SU-DHL-6 (cell line): ENCODE measurements around the gene SLCO4A1.
"Not testable (repeated sequence)": the region's sequence is repeated elsewhere in the genome, so short reads cannot be mapped to it uniquely, and the experiment has no call there.

Experiments used
- H2AFZ ChIP-seq: fragments of 200-600 bp; sonication (generic); 2 replicates; pipeline ENCODE4 v1.6.1; 2014; ENCODE audit warnings: low read depth, mild to moderate bottlenecking, moderate library complexity, mixed read lengths, antibody characterized with exemption, low read length; ENCODE audit not compliant: severe bottlenecking
- H3F3A ChIP-seq: fragments of 200-600 bp; shearing (Covaris generic); 2 replicates; pipeline ENCODE4 v1.6.0; 2016; ENCODE audit warnings: antibody characterized with exemption, mild to moderate bottlenecking; ENCODE audit not compliant: insufficient read depth
- H3K27ac ChIP-seq: fragments of 200-600 bp; sonication (generic); 2 replicates; pipeline ENCODE4 v1.5.1; 2016; ENCODE audit warnings: low read depth, mild to moderate bottlenecking, low read length, moderate library complexity, mixed read lengths
- H3K27me3 ChIP-seq: fragments of 200-600 bp; sonication (generic), shearing (Covaris generic); 2 replicates; pipeline ENCODE4 v1.6.0; 2014; ENCODE audit warnings: mild to moderate bottlenecking, low read length
- H3K36me3 ChIP-seq: fragments of 200-600 bp; sonication (generic); 2 replicates; pipeline ENCODE4 v1.6.1; 2014; ENCODE audit warnings: mild to moderate bottlenecking, low read length, mixed read lengths
- H3K4me2 ChIP-seq: fragments of 300-600, 200-600 bp; shearing (Covaris generic), sonication (generic); 2 replicates; pipeline ENCODE4 v1.6.0; 2014; ENCODE audit warnings: low read length, low read depth, mild to moderate bottlenecking; ENCODE audit not compliant: poor library complexity, severe bottlenecking
- H3K4me3 ChIP-seq: fragments of 200-600 bp; sonication (generic); 2 replicates; pipeline ENCODE4 v1.5.1; 2014; ENCODE audit warnings: antibody characterized with exemption, low read length, mild to moderate bottlenecking, mixed read lengths; ENCODE audit not compliant: insufficient read depth, poor library complexity, severe bottlenecking
- H3K79me2 ChIP-seq: fragments of 200-600 bp; sonication (generic); 2 replicates; pipeline ENCODE4 v1.6.1; 2014; ENCODE audit warnings: mild to moderate bottlenecking, low read length, moderate library complexity; ENCODE audit not compliant: insufficient read depth
- H3K9ac ChIP-seq: fragments of 200-600 bp; sonication (generic); 2 replicates; pipeline ENCODE4 v1.7.0; 2014; ENCODE audit warnings: mild to moderate bottlenecking, low read length
- H3K9me2 ChIP-seq: fragments of 200-600 bp; sonication (generic); replicated peaks from 2 replicates; pipeline ENCODE4 v1.6.1; 2014; ENCODE audit warnings: low read length; ENCODE audit not compliant: insufficient read depth
- H3K9me3 ChIP-seq: fragments of 200-600 bp; sonication (generic); 2 replicates; pipeline ENCODE4 v1.6.1; 2014; ENCODE audit warnings: low read length, mixed read lengths; ENCODE audit not compliant: insufficient read depth
- H4K20me1 ChIP-seq: fragments of 200-600 bp; sonication (generic); 2 replicates; pipeline ENCODE4 v1.6.1; 2014; ENCODE audit warnings: low read depth, mild to moderate bottlenecking, antibody characterized with exemption, low read length, moderate library complexity, mixed read lengths
- EZH2phosphoT487 ChIP-seq: fragments of 200-600 bp; sonication (generic), shearing (Covaris generic); conservative IDR thresholded peaks from 2 replicates; pipeline ENCODE4 v1.6.1; 2018; ENCODE audit warnings: mild to moderate bottlenecking, antibody characterized with exemption, low read length, moderate library complexity, mixed read lengths
- TF ChIP-seq, protein P1 (sequence below): fragments of 200-600 bp; sonication (generic); IDR thresholded peaks from one replicate; pipeline ENCODE4 v1.5.1; 2017; ENCODE audit warnings: antibody characterized with exemption, mild to moderate bottlenecking, low read length, moderate library complexity; ENCODE audit not compliant: insufficient read depth, poor library complexity, severe bottlenecking

SLCO4A1 gene

DNA sequence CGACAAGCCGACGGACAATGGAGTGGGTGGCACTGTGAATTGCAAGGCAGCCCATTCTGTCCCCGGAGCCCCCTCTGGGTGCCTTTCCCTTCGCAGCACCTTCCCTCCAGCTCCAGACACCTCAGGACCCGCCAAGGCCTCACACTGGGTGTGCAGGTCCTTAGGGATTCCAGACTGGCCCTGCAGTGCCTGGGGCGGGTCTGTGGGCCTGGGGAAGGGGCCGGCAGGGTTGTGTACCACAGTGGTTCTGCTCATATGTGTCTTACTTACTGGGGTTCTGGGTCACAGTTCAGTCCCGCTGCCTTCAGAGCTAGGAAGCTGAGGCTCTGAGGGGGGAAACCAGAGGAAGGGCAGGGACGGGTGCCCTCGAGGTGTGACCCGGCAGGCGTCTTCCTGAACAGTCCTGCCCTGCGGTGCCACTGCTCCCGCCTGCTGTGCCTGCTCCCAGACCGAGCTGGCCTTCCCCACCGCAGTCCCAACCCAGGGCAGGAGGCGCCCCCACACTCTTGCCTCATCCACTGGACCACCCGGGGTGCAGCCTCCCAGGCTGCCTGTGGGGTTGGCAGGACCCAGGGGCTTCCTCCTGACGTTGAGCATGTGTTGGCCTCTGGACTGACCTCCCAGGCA lies 16.3 kb upstream of the SLCO4A1 start:
- Histone ChIP-seq H4K20me1 (no peaks in the 10 kb centered on the region), H3K79me2 (no peaks in the 10 kb centered on the region), H2AFZ (no peak overlapping the region), H3K9ac (no peak overlapping the region), H3K36me3 (no peaks in the 10 kb centered on the region), H3K27me3 (no peaks in the 10 kb centered on the region), H3K9me2 (no peaks in the 10 kb centered on the region), H3K9me3 (no peaks in the 10 kb centered on the region), H3F3A (no peaks in the 10 kb centered on the region), H3K27ac (no peak overlapping the region), H3K4me2 (no peak overlapping the region), H3K4me3 (no peak overlapping the region)
- TF ChIP-seq, protein P1, sequence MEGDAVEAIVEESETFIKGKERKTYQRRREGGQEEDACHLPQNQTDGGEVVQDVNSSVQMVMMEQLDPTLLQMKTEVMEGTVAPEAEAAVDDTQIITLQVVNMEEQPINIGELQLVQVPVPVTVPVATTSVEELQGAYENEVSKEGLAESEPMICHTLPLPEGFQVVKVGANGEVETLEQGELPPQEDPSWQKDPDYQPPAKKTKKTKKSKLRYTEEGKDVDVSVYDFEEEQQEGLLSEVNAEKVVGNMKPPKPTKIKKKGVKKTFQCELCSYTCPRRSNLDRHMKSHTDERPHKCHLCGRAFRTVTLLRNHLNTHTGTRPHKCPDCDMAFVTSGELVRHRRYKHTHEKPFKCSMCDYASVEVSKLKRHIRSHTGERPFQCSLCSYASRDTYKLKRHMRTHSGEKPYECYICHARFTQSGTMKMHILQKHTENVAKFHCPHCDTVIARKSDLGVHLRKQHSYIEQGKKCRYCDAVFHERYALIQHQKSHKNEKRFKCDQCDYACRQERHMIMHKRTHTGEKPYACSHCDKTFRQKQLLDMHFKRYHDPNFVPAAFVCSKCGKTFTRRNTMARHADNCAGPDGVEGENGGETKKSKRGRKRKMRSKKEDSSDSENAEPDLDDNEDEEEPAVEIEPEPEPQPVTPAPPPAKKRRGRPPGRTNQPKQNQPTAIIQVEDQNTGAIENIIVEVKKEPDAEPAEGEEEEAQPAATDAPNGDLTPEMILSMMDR = no peak
- TF ChIP-seq EZH2phosphoT487 = no peak

DNA sequence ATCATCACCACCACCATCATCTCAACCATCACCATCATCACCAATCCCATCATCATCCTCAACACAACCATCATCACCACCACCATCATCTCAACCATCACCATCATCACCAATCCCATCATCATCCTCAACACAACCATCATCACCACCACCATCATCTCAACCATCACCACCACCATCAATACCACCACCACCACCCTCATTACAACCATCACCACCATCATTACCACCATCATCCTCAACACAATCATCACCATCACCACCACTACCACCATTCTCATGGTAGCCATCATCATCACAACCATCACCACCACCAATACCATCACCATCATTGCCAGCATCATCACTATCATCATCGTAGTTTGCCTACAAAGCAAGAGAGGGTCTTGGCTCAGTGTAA lies 14.9 kb upstream of the SLCO4A1 start:
- H3K79me2 ChIP-seq, H3K9ac ChIP-seq, H3K9me2 ChIP-seq, H4K20me1 ChIP-seq, H3K4me3 ChIP-seq, H3K9me3 ChIP-seq, H2AFZ ChIP-seq, H3K4me2 ChIP-seq, H3F3A ChIP-seq, H3K27me3 ChIP-seq, H3K27ac ChIP-seq, H3K36me3 ChIP-seq: not testable (repeated sequence)

DNA sequence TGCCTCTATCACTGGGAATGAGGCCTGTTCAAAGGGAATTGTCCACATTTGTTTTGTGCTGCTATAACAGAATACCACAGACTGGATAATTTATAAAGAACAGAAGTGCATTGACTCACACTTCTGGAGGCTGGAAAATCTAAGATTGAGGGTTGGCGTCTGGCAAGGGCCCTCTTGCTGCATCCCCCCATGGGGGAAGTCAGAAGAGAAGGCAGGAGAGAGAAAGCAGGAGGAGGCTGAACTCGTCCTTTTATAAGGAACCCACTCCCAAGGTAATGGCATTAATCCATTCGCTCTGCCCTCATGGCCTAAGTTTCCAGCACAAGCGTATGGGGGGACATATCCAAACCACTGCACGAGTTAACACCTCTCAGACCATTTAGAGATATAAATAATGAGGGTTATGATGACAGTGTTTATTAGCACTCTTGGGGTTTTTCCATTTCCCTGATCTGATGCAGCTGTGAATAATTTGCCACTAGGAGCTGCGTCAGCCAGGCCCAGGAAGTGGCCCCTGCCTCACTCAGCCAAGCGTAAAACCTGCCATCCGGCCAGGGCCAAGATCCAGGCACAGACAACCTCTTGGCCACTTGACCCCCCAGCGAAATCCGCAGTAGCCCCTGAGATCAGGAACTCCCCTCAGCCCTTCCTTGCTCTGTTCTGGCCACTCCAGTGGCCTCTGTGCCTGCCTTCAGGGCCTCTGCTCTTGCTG lies 14.2 kb upstream of the SLCO4A1 start:
- Histone ChIP-seq H3K9ac (no peak overlapping the region), H4K20me1 (no peaks in the 10 kb centered on the region), H3K4me3 (no peak overlapping the region), H3K9me2 (no peaks in the 10 kb centered on the region), H3K27ac (no peak overlapping the region), H2AFZ (no peak overlapping the region), H3K4me2 (no peak overlapping the region), H3F3A (no peaks in the 10 kb centered on the region), H3K9me3 (no peaks in the 10 kb centered on the region), H3K79me2 (no peaks in the 10 kb centered on the region), H3K36me3 (no peaks in the 10 kb centered on the region), H3K27me3 (no peaks in the 10 kb centered on the region)
- no peak for TF ChIP-seq EZH2phosphoT487

DNA sequence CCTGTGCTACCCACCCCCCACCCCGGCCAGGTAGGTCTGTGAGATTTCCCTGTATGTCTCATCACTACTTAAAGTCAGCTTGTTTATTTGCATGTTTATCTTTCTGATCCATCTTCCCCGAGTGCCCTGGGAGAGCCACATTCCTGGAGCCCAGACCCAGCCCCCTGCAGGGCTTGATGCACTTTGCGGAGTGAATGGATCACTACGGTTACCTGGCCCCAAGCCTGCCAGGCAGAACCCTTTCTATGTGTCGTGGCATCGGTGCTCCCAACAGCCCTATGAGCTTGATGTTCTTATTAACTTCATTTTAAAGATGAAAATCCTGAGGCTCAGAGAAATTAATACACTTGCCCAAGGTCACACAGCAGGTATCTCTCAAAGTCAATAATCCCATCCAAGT lies 13.6 kb upstream of the SLCO4A1 start:
- H3K79me2 ChIP-seq = no peaks in the 10 kb centered on the region
- H2AFZ ChIP-seq = no peak overlapping the region
- H3F3A ChIP-seq = no peaks in the 10 kb centered on the region
- no peak overlapping the region for H3K4me2 ChIP-seq
- no peaks in the 10 kb centered on the region for H3K27me3 ChIP-seq
- H3K27ac ChIP-seq = no peak overlapping the region
- no peaks in the 10 kb centered on the region for H3K36me3 ChIP-seq
- TF ChIP-seq, protein P1 = no peak
- TF ChIP-seq EZH2phosphoT487 = no peak
- no peaks in the 10 kb centered on the region for H3K9me3 ChIP-seq
- H3K9me2 ChIP-seq = no peaks in the 10 kb centered on the region
- no peak overlapping the region for H3K4me3 ChIP-seq
- H4K20me1 ChIP-seq = no peaks in the 10 kb centered on the region
- no peak overlapping the region for H3K9ac ChIP-seq
